H1 (cell line): Measurements from ENCODE around the gene NQO2. TPM values are rescaled to one million over a fixed set of nuclear protein-coding genes. Genes with fewer than 3 reads are reported as not detected.
A peak's percentile ranks its signal among the peaks of the same experiment; 100 is the strongest.

Source experiments
- CTCF ChIA-PET: fragments of 300-600 bp; sonication (Branson Sonifier 250); formaldehyde crosslinking; loops from one replicate; lab custom pipeline; 2021; ENCODE audit not compliant: partially characterized antibody; lab: Charles Lee
- POLR2A ChIA-PET: fragments of 300-600 bp; sonication (Branson Sonifier 250); formaldehyde crosslinking; loops from one replicate; lab custom pipeline; 2021; ENCODE audit warnings: inconsistent platforms; ENCODE audit not compliant: partially characterized antibody; lab: Charles Lee
- DNase-seq, 2 experiments: peaks; one replicate each; pipeline versions ENCODE4 v3.0.0 to v3.0.0-alpha.2; 2010 to 2022; ENCODE audit warnings: low spot score in 2 of 2, low read depth in 1 of 2, mixed read lengths in 1 of 2
- FAIRE-seq: peaks from 2 replicates; lab custom pipeline; 2011; peaks lifted over from hg19 to GRCh38; lab: Jason Lieb, UNC
- H2AFZ ChIP-seq: 2 replicates; pipeline ENCODE4 v1.8.1; 2012; ENCODE audit warnings: low read length, inconsistent platforms
- H2AK5ac ChIP-seq: 2 replicates; pipeline ENCODE4 v1.6.1; 2013; ENCODE audit warnings: low read depth, low read length
- H2BK120ac ChIP-seq: replicated peaks from 2 replicates; pipeline ENCODE3; 2013; ENCODE audit warnings: low read depth, low read length, inconsistent platforms
- H2BK12ac ChIP-seq: 2 replicates; pipeline ENCODE4 v1.6.1; 2013; ENCODE audit warnings: low read depth, low read length
- H2BK15ac ChIP-seq: 2 replicates; pipeline ENCODE4 v1.6.1; 2013; ENCODE audit warnings: low read length
- H2BK20ac ChIP-seq: 2 replicates; pipeline ENCODE4 v1.6.1; 2013; ENCODE audit warnings: low read length
- H2BK5ac ChIP-seq: 2 replicates; pipeline ENCODE4 v1.6.1; 2013; ENCODE audit warnings: low read depth, low read length
- H3K14ac ChIP-seq: 2 replicates; pipeline ENCODE4 v1.6.1; 2013; ENCODE audit warnings: inconsistent platforms; ENCODE audit not compliant: insufficient read length
- H3K18ac ChIP-seq: 2 replicates; pipeline ENCODE4 v1.6.1; 2013; ENCODE audit warnings: low read length; ENCODE audit errors: extremely low read depth
- H3K23ac ChIP-seq: 2 replicates; pipeline ENCODE4 v1.6.1; 2013; ENCODE audit warnings: inconsistent platforms; ENCODE audit not compliant: insufficient read length
- H3K23me2 ChIP-seq: 2 replicates; pipeline ENCODE4 v1.6.1; 2013; ENCODE audit warnings: low read depth, low read length
- H3K27ac ChIP-seq: 2 replicates; pipeline ENCODE4 v1.6.1; 2011; ENCODE audit warnings: low read depth, low read length, inconsistent platforms
- H3K27me3 ChIP-seq, 4 experiments: replicated peaks in 1 of 4; 1 replicate in 1 of 4; 2 replicates in 3 of 4; pipeline versions ENCODE4 v1.6.1 to v1.8.1; 2011 to 2013; ENCODE audit warnings: low read length in 3 of 4, mild to moderate bottlenecking in 3 of 4, inconsistent platforms in 2 of 4, mixed read lengths in 2 of 4, moderate library complexity in 1 of 4; ENCODE audit not compliant: control insufficient read depth in 3 of 4, insufficient read depth in 3 of 4; ENCODE audit errors: extremely low read depth in 1 of 4
- H3K36me3 ChIP-seq, 4 experiments: 2 replicates each; pipeline versions ENCODE4 v1.6.1 to v1.8.1; 2011 to 2013; ENCODE audit warnings: mild to moderate bottlenecking in 4 of 4, low read length in 3 of 4, moderate library complexity in 2 of 4, control low read depth in 1 of 4, inconsistent platforms in 1 of 4; ENCODE audit not compliant: insufficient read depth in 4 of 4, control insufficient read depth in 2 of 4
- H3K4ac ChIP-seq: replicated peaks from 2 replicates; pipeline ENCODE3; 2013; ENCODE audit warnings: low read length, low read depth, mixed read lengths, inconsistent platforms; ENCODE audit not compliant: insufficient read length
- H3K4me1 ChIP-seq, 4 experiments: replicated peaks in 1 of 4; 1 replicate in 1 of 4; 2 replicates in 3 of 4; pipeline versions ENCODE4 v1.6.1 to v1.8.1; 2011 to 2013; ENCODE audit warnings: low read length in 3 of 4, inconsistent platforms in 2 of 4, mixed read lengths in 1 of 4; ENCODE audit not compliant: insufficient read depth in 4 of 4, control insufficient read depth in 3 of 4
- H3K4me2 ChIP-seq, 2 experiments: 2 replicates each; pipeline versions ENCODE4 v1.6.1 to v1.8.1; 2011 to 2013; ENCODE audit warnings: low read depth in 2 of 2, low read length in 2 of 2, control low read depth in 1 of 2, inconsistent platforms in 1 of 2, mild to moderate bottlenecking in 1 of 2; ENCODE audit not compliant: insufficient read depth in 1 of 2
- H3K4me3 ChIP-seq, 4 experiments: fragments of 200-600, 300-600 bp in 1 of 4; sonication (generic), shearing (Covaris generic), sonication (Bioruptor Twin) in 1 of 4; 2 replicates each; pipeline versions ENCODE4 v1.5.1 to v1.8.1; 2011 to 2016; ENCODE audit warnings: low read length in 4 of 4, low read depth in 3 of 4, control low read depth in 2 of 4, inconsistent platforms in 2 of 4, mild to moderate bottlenecking in 2 of 4, mixed read lengths in 1 of 4, moderate library complexity in 1 of 4; ENCODE audit not compliant: insufficient read depth in 2 of 4; ENCODE audit errors: extremely low read depth in 1 of 4
- H3K56ac ChIP-seq: replicated peaks from 2 replicates; pipeline ENCODE3; 2013; ENCODE audit warnings: low read depth, mild to moderate bottlenecking, mixed read lengths, low read length, inconsistent platforms; ENCODE audit not compliant: insufficient read length
- H3K79me1 ChIP-seq: 2 replicates; pipeline ENCODE4 v1.6.1; 2013; ENCODE audit warnings: low read depth, low read length, control low read depth
- H3K79me2 ChIP-seq, 2 experiments: 2 replicates each; pipeline versions ENCODE4 v1.6.1 to v1.8.1; 2012 to 2013; ENCODE audit warnings: low read length in 2 of 2, mild to moderate bottlenecking in 2 of 2, inconsistent platforms in 1 of 2; ENCODE audit not compliant: insufficient read depth in 2 of 2, control insufficient read depth in 1 of 2
- H3K9ac ChIP-seq, 4 experiments: replicated peaks in 1 of 4; 1 replicate in 1 of 4; 2 replicates in 3 of 4; pipeline versions ENCODE4 v1.6.1 to v1.8.1; 2011 to 2013; ENCODE audit warnings: low read depth in 3 of 4, low read length in 3 of 4, control low read depth in 2 of 4, mild to moderate bottlenecking in 2 of 4, moderate library complexity in 2 of 4, inconsistent platforms in 1 of 4; ENCODE audit errors: extremely low read depth in 1 of 4
- H3K9me3 ChIP-seq, 2 experiments: 2 replicates each; pipeline versions ENCODE4 v1.6.1 to v1.8.1; 2012 to 2013; ENCODE audit warnings: mild to moderate bottlenecking in 2 of 2, moderate library complexity in 2 of 2, control low read depth in 1 of 2, inconsistent platforms in 1 of 2, low read depth in 1 of 2, low read length in 1 of 2, mixed read lengths in 1 of 2; ENCODE audit not compliant: insufficient read depth in 2 of 2
- H4K20me1 ChIP-seq, 2 experiments: replicated peaks in 1 of 2; 2 replicates each; pipeline versions ENCODE3 to v1.8.1; 2011 to 2013; ENCODE audit warnings: inconsistent platforms in 2 of 2, low read length in 2 of 2, mild to moderate bottlenecking in 1 of 2; ENCODE audit not compliant: insufficient read depth in 2 of 2, control insufficient read depth in 1 of 2
- H4K5ac ChIP-seq: 2 replicates; pipeline ENCODE4 v1.6.1; 2013; ENCODE audit warnings: low read length, low read depth, mixed read lengths, inconsistent platforms; ENCODE audit not compliant: insufficient read length
- H4K8ac ChIP-seq: 2 replicates; pipeline ENCODE4 v1.8.0; 2013; ENCODE audit warnings: mild to moderate bottlenecking, moderate library complexity, low read length, inconsistent platforms; ENCODE audit not compliant: insufficient read depth; ENCODE audit errors: extremely low read depth
- H4K91ac ChIP-seq: replicated peaks from 2 replicates; pipeline ENCODE3; 2013; ENCODE audit warnings: low read length, mixed read lengths, inconsistent platforms; ENCODE audit not compliant: insufficient read length
- BACH1 ChIP-seq: IDR thresholded peaks from 2 replicates; pipeline ENCODE4 v1.6.1; 2012; ENCODE audit warnings: low read length, improper control_type of control experiment
- CTCF ChIP-seq, 3 experiments: IDR thresholded peaks; 1 replicate in 2 of 3; 2 replicates in 1 of 3; pipeline versions ENCODE4 v1.5.1 to v1.6.1; 2011; ENCODE audit warnings: low read length in 3 of 3, mild to moderate bottlenecking in 3 of 3, inconsistent platforms in 2 of 3, low read depth in 1 of 3, moderate library complexity in 1 of 3; ENCODE audit not compliant: insufficient read depth in 1 of 3; ENCODE audit errors: control extremely low read depth in 1 of 3
- EP300 ChIP-seq, 2 experiments: IDR thresholded peaks; 1 replicate in 1 of 2; 2 replicates in 1 of 2; pipeline ENCODE4 v1.6.1; 2011 to 2012; ENCODE audit warnings: low read depth in 2 of 2, low read length in 2 of 2, mild to moderate bottlenecking in 2 of 2, borderline replicate concordance in 1 of 2, inconsistent platforms in 1 of 2, moderate library complexity in 1 of 2
- GABPA ChIP-seq: IDR thresholded peaks from 2 replicates; pipeline ENCODE4 v1.6.1; 2011; ENCODE audit warnings: mild to moderate bottlenecking, low read length, moderate library complexity, borderline replicate concordance; ENCODE audit not compliant: insufficient read depth
- TAF1 ChIP-seq: IDR thresholded peaks from 2 replicates; pipeline ENCODE4 v1.6.1; 2011; ENCODE audit warnings: mild to moderate bottlenecking, low read depth, low read length
- TCF12 ChIP-seq: IDR thresholded peaks from 2 replicates; pipeline ENCODE4 v1.6.1; 2011; ENCODE audit warnings: low read depth, mild to moderate bottlenecking, low read length
- YY1 ChIP-seq: IDR thresholded peaks from 2 replicates; pipeline ENCODE4 v1.6.1; 2011; ENCODE audit warnings: low read depth, mild to moderate bottlenecking, low read length
- WGBS, 2 experiments: shearing (Covaris generic) in 1 of 2; methylation state at CpG; one replicate each; pipeline versions ENCODE4 v1.1.6 to v1.1.7; 2013 to 2015; ENCODE audit warnings: low lambda C conversion rate in 2 of 2, mixed read lengths in 2 of 2, inconsistent platforms in 1 of 2, low coverage in 1 of 2, missing lambda C conversion rate in 1 of 2; ENCODE audit not compliant: insufficient replicate concordance in 2 of 2, insufficient coverage in 1 of 2, insufficient read length in 1 of 2; ENCODE audit errors: extremely low coverage in 1 of 2, missing lambda C conversion rate in 1 of 2; 5-methylcytosine and 5-hydroxymethylcytosine counted together
- polyA plus RNA-seq, 7 experiments: library from polyadenylated mRNA; depleted of rRNA in 3 of 7; stranded (reverse) in 5 of 7; unstranded in 2 of 7; fragments of >200 nt in 5 of 7; fragments of 200-250 nt in 2 of 7; gene quantifications; 1 replicate in 5 of 7; 2 replicates in 1 of 7; 4 replicates in 1 of 7; pipeline versions ENCODE4 v1.2.1 to v1.2.3, GENCODE V29; 2011 to 2013; ENCODE audit warnings: missing spikeins in 2 of 7, mixed read lengths in 2 of 7
- total RNA-seq: library from RNA; stranded (reverse); fragmentation: NEBNext Ultra II Directional; extraction: Animal tissue kit (Norgen Biotek cat#: 25700); gene quantifications from 2 replicates; pipeline ENCODE4 v1.2.1, GENCODE V29; 2021

NQO2 gene
- total and polyA plus RNA-seq, 2 of the 8 experiments (the other 6 are each of a cell fraction or from before 2014, with no cell fraction given): 135 to 168 TPM

GRCh38 chr6:3068329-3069214 is 68.9 kb downstream of the NQO2 start, which contains the start of gene RIPK1:
TSS of gene RIPK1 (plus strand) at chr6:3068494. CDS start at chr6:3076824, 8,330 bp downstream.
- peak within 1 kb of the TSS; percentile 87 for H3K4ac ChIP-seq
- ChIA-PET POLR2A (interaction anchor here (0.8 to 2.5 kb wide), 8 partner anchors 9 to 161 kb away, joined by 3 to 13 read pairs (median 3); no protein-coding TSS in a partner anchor), CTCF (interaction anchor here (0.6 to 1.8 kb wide), 4 partner anchors 19 to 116 kb away, joined by 3 to 6 read pairs (median 4); no protein-coding TSS in a partner anchor)
- peak within 1 kb of the TSS; percentile 83 for H3K18ac ChIP-seq
- H3K14ac ChIP-seq: no peak within 1 kb of the TSS
- 3% methylated on average over 84 of the region's 112 CpGs; no CpG with 5 or more reads in 1 of the 2 experiments for WGBS, 2 experiments
- H3K9me3 ChIP-seq: peaks cover 4 to 7% of the 10 kb centered on the region in 2 experiments; a peak in 2 of 4 replicates
- peak within 1 kb of the TSS; percentile 81; the same call in 1 of the 2 replicates for H3K27ac ChIP-seq
- peak within 1 kb of the TSS; percentile 73 to 86 for H3K4me2 ChIP-seq
- H4K8ac ChIP-seq: peak within 1 kb of the TSS; percentile 81
- H2AK5ac ChIP-seq: no peak within 1 kb of the TSS
- peaks cover 0 to 8% (median 0%) of the 10 kb centered on the region in 4 experiments; a peak in 1 of 8 replicates for H3K36me3 ChIP-seq
- H3K79me1 ChIP-seq: peaks cover 5% of the 10 kb centered on the region; the same call in 1 of the 2 replicates
- peak within 1 kb of the TSS; percentile 81 for H2BK5ac ChIP-seq
- peak in 1 of 2 experiments; percentile 91 for DNase-seq
- H2BK20ac ChIP-seq: no peak within 1 kb of the TSS
- H4K20me1 ChIP-seq: peaks cover 0 to 1% of the 10 kb centered on the region in 2 experiments
- FAIRE-seq: no peak
- peaks cover 16% of the 10 kb centered on the region; the same call in 1 of the 2 replicates for H3K23me2 ChIP-seq
- peak within 1 kb of the TSS; percentile 43; the same call in 1 of the 2 replicates for H2BK12ac ChIP-seq
- H2BK120ac ChIP-seq: peak within 1 kb of the TSS; percentile 18
- H4K5ac ChIP-seq: peak within 1 kb of the TSS; percentile 90
- H4K91ac ChIP-seq: peak within 1 kb of the TSS; percentile 65
- no peaks in the 10 kb centered on the region for H3K27me3 ChIP-seq
- peaks cover 3 to 49% of the 10 kb centered on the region in 2 experiments; a peak in 3 of 4 replicates for H3K79me2 ChIP-seq
- H3K9ac ChIP-seq: peak within 1 kb of the TSS; percentile 52 to 58 (median 56); a peak in 6 of 7 replicates
- H3K56ac ChIP-seq: peak within 1 kb of the TSS; percentile 70
- H3K4me3 ChIP-seq: peak within 1 kb of the TSS; percentile 72 to 88 (median 74)
- H3K23ac ChIP-seq: no peak within 1 kb of the TSS
- H2AFZ ChIP-seq: no peak within 1 kb of the TSS
- 0 out of 2 replicates have a peak within 1 kb of the TSS, but pooled peaks have one; percentile 29 for H2BK15ac ChIP-seq
- peaks cover 4 to 9% (median 6%) of the 10 kb centered on the region in 4 experiments; a peak in 5 of 7 replicates for H3K4me1 ChIP-seq
- TF ChIP-seq TCF12 (no peak), BACH1 (peak; percentile 71; the same call in 1 of the 2 replicates), TAF1 (peak; percentile 74; the same call in 1 of the 2 replicates), YY1 (no peak), GABPA (peak; percentile 91), CTCF (IDR thresholded peaks at IDR 0.05; ENCODE audit: control extremely low read depth in 1 of 3, insufficient read depth in 1 of 3, low read depth in 1 of 3, low read length in 3 of 3) (peak in 2 of 3 experiments; percentile 29; a peak in 1 of 4 replicates), EP300 (IDR thresholded peaks at IDR 0.05; ENCODE audit: borderline replicate concordance in 1 of 2, low read depth in 2 of 2, low read length in 2 of 2) (no peak)
